GM18508 (cell line): ENCODE data around the gene NAXD.
"Not testable (repeated sequence)": the region's sequence is repeated elsewhere in the genome, so short reads cannot be mapped to it uniquely, and the experiment has no call there.

Experiments
- ATAC-seq: cut with Tn5 transposase; IDR thresholded peaks from one replicate; pipeline ENCODE4 v1.9.1; 2021; ENCODE audit warnings: moderate number of reproducible peaks; ENCODE audit not compliant: insufficient read depth, unreplicated experiment

The NAXD gene

DNA sequence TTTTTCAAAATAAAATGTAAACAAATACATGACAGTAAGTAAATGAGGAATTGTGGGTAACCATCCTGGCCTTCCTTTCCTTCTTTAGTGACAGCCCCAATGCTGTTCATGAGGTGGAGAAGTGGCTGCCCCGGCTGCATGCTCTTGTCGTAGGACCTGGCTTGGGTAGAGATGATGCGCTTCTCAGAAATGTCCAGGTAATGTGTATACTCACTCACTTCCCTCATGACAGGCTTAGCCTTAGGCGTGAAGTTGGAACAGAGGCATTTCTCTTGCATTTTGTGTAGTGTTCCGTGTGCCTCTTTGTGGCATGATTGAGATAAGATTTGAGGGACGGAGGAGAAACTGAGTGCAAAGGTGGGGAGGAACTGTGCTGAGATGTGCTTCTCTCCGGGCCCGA is 12.0 kb downstream of the NAXD start:
- no peak for ATAC-seq

DNA sequence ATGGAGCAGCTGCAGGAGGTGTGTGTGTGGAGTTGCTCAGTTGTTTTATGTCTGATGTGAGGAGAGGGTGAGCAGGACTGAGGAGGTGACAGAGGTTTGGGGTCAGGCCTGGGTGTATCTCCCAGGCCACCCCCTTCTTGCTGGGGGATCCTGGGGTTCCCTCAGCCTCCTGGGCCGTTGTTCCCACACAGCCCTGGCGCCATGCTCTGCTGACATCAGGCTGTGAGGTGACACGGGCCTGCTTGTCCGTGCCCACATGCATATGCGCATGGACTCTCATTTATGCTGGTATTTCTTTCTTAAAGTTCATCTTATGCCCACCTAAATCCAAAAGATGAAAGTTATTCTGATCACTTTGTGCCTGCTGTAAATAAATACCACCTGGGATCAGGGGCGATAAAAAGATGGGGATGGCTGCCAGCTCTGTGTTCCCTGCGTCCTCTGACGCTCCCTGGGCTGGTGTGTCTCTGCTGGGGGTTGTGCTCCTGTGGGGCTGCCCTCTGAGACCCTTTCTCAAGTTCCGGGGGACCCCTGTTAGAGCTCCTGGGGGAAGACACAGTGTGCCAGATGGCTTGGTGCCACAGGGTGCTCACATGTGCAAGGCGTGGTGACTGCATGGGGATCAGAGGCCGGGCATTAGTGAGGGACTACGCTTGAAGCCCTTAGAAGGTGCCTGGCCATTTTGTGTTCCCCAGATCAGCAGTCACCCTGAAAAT is 12.6 kb downstream of the NAXD start:
- no peak for ATAC-seq

DNA sequence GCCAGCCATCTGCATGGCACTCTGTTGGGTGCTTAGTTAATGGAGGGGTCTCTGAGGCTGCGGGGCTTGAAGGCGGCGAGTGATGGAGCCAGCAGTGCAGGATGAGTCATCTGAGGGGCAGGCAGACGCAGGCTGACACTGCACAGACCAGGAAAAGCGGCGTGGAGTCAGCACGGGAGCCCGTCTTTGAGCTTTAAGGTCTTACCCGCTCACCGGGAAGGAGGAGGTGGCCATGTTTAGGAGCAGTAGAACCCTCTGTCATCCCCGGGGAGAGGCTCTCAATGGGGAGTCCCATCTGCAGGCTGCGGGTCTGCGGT is 13.1 kb downstream of the NAXD start:
- no peak for ATAC-seq

DNA sequence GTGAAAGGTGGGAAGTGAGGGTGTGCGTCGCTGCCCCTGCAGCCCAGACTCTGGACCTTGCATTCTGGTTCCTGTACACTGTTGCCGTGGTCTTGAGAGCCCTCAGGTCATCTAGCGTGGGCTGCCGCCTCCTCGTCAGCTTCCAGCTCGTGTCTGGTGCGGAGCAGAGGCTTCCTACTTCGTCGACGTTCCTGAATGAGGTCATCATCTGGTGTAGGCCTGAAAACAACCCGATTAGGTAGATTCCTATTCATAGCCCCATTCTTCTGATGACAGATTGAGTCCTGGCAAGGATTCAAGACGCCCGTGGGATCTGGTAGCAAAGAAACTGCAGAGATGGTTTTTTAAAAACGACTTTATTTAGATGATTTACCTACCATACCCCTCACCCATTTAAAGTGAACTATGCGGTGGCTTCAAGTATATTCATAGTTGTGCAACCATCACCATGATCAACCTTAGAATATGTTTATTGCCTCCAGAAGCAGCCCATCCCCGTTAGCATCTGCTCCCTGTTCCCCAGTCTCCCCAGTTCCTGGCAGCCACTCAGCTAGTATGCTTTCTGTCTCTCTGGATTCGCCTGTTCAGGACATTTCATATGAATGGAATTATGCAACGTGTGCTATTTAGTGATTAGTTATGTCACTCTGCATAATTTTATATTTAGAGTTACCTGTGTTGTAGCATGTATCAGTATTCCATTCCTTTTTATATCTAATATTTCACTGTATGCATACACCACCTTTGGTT is 13.8 kb downstream of the NAXD start:
- ATAC-seq = no peak

DNA sequence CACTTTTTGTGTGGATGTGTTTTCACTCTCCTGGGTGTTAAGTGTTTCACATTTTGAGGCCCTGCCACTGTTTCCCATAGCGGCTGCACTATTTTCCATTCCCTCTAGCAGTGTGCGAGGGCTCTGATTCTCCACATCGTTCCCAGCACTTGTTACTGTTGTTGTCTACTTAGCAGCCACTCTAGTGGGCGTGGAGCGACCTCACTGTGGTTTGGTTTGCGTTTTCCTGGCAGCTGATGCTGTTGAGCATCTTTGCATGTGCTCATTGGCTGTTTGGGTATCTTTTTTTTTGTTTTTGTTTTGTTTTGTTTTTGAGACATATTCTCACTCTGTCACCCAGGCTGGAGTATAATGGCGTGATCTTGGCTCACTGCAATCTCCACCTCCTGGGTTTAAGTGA is 14.4 kb downstream of the NAXD start:
- no peak for ATAC-seq

DNA sequence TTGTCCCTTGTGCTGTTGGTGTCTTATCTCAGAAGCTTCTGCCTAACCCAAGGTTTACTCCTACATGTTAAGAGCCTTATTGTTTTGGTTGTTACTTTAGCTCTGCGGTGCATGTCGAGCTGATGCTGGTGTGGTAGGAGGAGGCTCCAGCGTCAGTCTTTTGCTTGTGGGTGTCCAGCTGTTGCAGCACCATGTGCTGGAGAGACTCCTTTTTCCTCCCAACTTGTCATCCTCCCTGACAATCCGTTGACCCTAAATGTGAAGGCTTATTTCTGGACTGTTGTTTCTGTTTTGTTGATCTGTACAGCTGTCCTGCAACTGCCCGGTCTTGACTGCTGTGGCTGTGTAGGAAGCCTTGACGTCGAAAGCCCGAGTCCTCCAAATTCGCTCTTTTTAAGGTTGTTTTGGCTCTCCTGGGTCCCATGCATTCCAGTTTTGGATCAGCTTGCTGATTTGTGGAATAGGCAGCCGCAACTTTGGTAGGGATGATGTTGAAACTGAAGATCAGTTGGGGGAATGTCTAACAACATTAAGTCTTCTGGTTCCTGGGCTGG is 15.3 kb downstream of the NAXD start:
- no peak for ATAC-seq

DNA sequence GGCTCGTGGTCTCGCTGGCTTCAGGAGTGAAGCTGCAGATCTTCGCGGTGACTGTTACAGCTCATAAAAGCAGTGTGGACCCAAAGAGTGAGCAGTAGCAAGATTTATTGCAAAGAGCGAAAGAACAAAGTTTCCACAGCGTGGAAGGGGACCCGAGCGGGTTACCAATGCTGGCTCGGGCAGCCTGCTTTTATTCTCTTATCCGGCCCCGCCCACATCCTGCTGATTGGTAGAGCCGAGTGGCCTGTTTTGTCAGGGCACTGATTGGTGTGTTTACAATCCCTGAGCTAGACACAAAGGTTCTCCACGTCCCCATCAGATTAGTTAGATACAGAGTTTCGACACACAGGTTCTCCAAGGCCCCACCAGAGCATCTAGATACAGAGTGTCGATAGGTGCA is 16.9 kb downstream of the NAXD start:
- ATAC-seq = not testable (repeated sequence)

DNA sequence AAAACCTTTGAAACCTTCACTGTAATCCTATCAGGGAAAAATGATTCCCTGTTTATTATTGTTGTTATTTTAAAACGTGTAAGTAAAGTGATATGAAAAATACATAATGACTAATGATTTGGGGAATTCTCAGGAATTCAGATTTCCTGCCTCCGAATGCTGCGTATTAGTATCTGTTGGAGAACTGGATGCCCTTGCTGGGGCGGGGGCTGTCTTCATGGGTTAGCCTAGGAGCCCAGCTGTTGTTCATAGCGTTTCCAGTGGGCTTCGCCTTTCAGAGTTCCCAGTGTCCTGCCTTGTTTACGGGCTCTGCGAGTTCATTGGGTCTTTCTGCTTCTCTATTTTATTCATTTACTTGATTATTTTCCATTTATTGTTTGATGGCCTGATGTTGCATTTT is 18.4 kb downstream of the NAXD start:
- ATAC-seq = no peak

DNA sequence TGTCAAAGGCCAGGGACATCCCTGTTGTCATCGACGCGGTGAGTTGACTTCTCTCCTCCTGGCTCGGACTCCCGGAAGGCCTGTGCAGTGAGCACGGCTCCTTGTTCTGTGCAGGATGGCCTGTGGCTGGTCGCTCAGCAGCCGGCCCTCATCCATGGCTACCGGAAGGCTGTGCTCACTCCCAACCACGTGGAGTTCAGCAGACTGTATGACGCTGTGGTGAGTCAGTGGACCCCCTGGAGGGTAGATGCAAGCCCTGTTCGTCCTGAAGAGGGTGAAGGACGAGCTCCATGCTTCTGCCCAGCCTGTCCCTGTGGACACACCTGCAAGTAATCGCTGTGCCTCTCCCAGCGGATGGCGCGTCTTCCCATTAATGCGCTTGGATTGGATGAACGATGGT is 19.2 kb downstream of the NAXD start:
- ATAC-seq = no peak

DNA sequence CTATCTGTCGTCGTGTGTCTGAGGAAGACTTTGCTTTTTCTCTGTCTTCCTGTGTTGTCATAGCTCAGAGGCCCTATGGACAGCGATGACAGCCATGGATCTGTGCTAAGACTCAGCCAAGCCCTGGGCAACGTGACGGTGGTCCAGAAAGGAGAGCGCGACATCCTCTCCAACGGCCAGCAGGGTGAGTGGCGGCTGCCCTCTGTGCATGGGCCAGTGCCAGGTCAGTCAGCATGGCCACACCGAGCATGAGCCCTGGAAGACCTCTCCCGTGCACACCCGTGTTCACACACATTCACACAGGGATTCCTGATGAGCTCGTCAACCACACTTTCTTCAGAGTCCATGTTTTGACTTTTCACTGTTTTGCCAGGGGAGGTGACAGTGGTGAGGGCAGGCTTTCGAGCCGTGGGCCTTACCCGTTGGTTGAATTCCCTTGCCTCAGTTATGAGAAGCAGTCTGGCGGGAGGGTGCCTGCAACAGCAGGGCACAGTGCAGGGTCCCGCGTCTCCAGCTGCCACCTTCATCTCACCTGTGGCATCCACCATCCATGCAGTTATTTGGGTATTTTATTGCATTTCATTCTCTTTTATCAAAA is 20.2 kb downstream of the NAXD start:
- no peak for ATAC-seq

DNA sequence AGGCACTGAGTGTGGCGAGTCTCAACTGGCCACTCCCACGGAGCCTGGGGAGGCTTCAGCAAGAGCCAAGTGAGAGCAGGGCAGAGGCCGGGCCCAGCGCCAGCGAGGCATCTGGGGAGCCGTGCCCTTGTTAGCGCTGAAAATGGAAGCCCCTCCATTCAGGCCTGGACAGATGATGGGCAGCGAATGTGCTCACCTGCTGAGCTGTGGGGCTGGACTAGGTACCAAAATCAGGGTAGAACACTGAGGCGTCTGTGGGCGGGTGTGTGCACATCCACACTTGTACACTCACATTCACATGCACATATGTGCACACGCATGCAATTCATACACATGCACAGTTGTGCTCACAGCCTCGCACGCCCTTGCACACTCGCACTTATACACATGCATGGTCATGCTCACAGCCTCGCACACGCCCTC is 20.7 kb downstream of the NAXD start:
- no peak for ATAC-seq

DNA sequence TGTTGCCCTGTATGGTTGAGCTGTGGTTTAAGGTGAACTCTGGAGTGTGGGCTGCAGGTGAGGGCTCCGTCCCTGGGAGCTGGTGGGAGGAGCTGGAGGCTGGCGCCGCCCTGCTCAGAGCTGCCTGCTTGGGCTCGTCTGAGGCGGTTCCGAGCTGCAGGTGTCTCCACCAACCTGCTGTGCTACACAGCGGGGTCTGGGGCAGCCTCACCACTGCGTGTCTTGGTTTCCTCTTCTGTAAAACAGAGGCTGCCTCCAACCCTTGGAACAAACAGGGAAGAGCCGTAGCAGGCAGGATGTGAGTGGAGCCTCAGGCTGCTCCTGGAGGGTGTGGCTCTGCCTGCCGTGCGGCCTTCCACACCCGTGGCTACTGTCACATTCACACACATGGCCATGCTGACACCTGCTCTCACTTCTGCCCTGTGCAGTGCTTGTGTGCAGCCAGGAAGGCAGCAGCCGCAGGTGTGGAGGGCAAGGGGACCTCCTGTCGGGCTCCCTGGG is 21.4 kb downstream of the NAXD start:
- no peak for ATAC-seq

DNA sequence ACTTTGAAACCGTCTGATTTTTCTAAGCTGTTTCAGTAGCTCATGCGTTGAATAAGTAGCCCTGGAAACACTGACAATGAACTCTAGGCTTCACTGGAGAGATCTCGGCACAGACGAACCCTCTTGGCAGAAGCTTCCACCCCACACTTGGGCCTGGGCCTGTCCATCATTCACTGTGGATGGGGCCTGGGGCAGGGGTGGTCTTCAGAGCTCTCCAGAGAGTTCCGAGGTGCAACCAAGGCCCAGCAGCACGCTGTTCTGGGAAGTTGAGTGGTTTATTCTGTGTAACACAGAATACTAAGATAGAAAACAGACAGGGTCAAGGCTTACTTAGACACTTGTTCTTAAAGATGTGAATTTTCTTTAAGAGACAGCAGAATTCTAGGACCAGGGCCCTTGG is 21.9 kb downstream of the NAXD start:
- no peak for ATAC-seq

DNA sequence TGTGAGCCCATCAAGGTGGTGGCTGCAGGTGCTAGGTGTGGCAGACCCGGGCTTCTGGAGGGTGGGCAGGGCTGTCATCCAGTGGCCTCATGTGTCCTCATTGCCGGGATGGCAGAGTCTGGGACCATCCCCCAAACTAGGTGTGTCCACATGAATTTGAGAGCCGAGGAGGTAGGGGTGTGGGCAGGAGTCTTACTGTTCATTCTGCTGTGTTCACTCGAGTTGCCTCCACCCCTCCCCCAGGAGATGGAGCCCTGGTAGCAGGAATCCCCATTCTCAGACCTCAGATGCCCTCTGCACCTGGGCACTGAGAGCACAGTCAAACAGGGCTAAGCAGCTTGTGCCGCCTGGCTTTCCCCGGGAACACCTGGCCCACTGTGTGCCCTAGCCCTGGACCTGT is 22.4 kb downstream of the NAXD start:
- ATAC-seq = no peak

DNA sequence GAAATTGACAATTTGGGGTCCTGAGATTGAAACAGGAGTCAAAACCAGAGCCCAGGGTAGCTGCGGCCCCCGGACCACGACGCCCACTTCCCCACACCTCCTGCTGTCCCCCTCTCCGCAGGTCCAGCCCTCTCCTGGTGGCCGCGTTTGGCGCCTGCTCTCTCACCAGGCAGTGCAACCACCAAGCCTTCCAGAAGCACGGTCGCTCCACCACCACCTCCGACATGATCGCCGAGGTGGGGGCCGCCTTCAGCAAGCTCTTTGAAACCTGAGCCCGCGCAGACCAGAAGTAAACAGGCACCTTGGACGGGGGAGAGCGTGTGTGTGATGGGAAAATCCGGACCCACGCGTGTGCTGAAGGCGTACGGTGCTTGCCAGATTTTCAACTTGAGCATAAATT is 22.9 kb downstream of the NAXD start:
- no peak for ATAC-seq

DNA sequence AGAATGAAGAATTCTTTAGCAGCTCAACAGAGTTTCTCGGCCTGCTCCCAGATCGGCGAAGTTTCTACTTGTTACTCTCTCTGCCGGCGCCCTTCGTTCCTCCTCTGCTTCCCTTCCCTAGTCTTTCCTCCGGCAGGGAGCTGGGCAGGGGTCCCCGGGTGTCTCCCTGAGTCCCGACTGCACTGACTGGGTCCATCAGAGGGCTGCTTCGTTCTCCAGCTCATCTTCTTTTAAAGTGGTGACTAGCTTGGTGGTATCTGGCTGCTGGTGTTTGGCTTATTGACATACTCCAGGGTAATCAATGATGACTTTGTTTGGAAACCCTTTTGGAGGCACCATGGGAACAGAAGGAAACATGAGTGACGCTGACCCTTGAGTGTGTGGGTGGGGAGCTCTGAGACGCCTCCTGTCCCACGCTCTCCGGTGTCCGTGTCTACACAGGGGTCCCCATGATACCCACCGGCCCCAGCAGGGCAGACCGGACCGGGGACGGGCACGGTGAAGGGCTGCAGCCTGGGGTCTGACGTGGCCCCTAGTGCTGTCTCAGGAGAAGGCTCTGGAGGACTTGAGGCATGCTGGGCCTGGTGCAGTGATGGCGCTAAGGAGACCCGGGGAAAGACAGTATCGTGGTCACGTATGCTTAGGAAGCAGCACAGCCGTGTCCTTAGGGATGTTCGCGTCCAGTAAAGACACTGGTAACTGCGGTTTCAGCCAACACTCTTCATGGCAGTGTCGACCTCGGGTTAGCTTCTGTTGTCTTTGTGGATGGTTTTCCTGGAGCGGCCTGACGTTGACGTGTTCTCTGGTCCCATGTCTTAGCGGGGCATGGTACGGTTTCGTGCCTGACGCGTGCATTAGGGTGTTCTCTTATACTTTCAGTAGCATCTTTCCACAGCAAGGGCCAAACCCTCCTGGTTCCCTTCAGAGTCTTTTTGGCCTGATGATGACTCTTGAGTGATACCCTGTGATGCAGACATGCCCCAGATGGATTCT is 23.8 kb downstream of the NAXD start:
- ATAC-seq = no peak

DNA sequence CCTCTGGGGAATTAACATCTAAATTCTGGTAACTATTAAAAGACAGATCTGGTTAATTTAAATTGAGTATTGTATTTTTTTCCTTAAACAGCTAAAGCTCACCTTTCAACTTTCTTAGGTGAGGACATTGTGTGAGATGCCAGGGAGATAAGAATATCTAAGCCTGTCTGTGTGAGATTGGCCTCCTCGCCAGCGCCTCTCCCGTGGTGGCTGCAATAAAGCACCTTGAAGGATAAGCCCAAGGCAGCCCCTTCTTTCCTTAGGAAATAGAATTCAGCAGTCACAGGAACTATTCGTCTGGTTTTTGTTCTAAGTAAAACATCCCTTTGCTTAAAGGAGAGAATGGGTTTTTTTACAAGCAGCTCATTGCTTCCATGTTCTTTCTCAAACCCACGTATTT is 24.6 kb downstream of the NAXD start:
- no peak for ATAC-seq

DNA sequence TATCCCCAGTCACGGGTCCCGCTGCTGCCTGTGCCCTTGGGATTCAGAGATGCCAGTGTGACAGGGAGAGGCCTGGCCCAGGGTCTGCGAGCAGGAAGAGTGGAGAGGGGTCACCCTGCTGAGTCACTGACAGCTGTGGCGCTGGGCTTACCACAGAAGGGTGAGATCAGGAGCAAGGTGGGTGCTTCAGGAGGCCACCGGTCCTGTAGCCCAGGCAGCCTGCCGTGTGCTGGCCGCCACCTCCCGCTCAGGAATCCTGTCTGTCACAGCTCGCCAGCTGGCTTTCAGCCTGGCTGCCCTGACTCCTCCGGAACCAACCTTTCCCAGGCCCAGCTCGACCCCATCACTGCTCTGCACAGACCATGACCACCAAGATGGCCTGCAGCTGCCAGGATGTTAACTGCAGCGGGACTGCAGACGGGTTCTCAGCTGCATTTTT is 25.3 kb downstream of the NAXD start:
- ATAC-seq = no peak

DNA sequence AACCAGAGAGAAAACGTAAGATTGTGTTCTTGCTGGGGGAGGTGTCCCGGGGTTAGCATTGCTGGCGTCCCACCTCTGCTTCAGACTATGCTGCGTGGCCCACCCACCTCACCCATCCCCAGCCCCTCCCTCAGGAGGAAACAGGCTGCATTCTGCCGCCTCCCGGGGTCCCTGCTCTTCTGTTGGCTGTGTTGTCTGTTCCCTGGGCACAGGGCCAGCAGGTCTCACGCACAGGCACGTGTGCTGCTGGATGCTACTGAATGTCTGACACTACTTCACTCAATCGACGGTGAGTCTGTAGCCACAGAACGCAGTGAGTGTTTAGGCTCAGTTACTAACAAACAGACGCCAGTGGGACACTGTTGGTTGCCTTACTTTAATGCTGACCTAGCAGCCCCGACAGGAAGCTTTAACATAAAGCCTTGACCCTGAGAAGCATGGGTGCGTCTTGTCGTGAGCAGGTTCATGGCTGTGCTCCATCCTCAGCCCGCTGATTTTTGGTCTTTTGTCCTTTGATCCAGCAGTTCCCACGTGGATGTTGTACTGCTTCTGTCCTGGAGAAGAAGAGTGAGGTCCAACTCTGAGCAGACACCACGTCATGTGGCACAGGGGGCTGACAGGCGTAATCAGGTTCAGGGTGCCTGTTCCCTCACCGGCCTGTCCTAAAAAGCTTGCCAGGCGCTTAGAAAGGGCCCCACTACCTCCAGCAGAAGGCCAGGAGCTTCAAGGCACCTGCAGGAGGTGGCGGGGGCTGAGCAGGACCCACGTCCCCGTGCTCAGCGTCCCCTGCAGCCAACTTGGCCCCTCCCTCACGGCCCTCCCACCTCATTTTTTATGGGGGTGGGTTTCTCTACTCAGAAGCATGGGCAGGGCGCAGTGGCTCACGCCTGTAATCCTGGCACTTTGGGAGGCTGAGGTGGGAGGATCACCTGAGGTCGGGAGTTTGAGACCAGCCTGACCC is 26.0 kb downstream of the NAXD start:
- no peak for ATAC-seq
